HCT116 (cell line): Measurements from ENCODE around the gene DNAJB1. TPM values are rescaled to one million over a fixed set of nuclear protein-coding genes. Genes with fewer than 3 reads are reported as not detected.

Experiments
- ATAC-seq: fragments of 200-7000 bp; cut with Tn5 transposase; 2 replicates; pipeline ENCODE4 v1.9.1; 2020; ENCODE audit warnings: mild to moderate bottlenecking, moderate library complexity
- BruUV-seq: library from RNA; stranded (reverse); fragments of 400-500 nt; replicated peaks from 2 replicates; lab custom pipeline; 2021; lab: Mats Ljungman, UMichigan
- CTCF ChIA-PET: fragments of 300-600 bp; sonication (Branson Sonifier 250); formaldehyde crosslinking; loops from one replicate; lab custom pipeline; 2021; ENCODE audit warnings: antibody characterized with exemption; lab: Charles Lee
- POLR2A ChIA-PET: fragments of 300-600, 350-600 bp; sonication (Branson Sonifier 250); formaldehyde crosslinking; loops from one replicate; lab custom pipeline; 2021; ENCODE audit warnings: antibody characterized with exemption; lab: Charles Lee
- RAD21 ChIA-PET, 2 experiments: fragments of 300-600 bp; sonication (Branson Sonifier 250); formaldehyde crosslinking; loops; one replicate each; lab custom pipeline; 2023; ENCODE audit warnings: low total read pairs in 2 of 2; ENCODE audit not compliant: uncharacterized antibody in 2 of 2, unreplicated experiment in 2 of 2, low non-redundant PET in 1 of 2; lab: Charles Lee
- DNase-seq: peaks from one replicate; pipeline ENCODE4 v3.0.0-alpha.2; 2010; ENCODE audit warnings: low read depth, low spot score
- H2AFZ ChIP-seq: fragments of 200-600 bp; shearing (Covaris generic), sonication (generic); 2 replicates; pipeline ENCODE4 v1.6.1; 2017; ENCODE audit warnings: low read depth, mixed run types, mixed read lengths, antibody characterized with exemption, low read length; ENCODE audit not compliant: poor library complexity, severe bottlenecking
- H3K27ac ChIP-seq: 2 replicates; pipeline ENCODE4 v1.5.1; 2012; ENCODE audit warnings: low read depth, low read length
- H3K27me3 ChIP-seq: fragments of 200-600 bp; sonication (generic); 2 replicates; pipeline ENCODE4 v1.6.1; 2016; ENCODE audit warnings: mixed run types, low read length, mixed read lengths; ENCODE audit not compliant: insufficient read depth
- H3K36me3 ChIP-seq, 2 experiments: fragments of 200-500 bp in 1 of 2; fragments of 200-600 bp in 1 of 2; sonication (Bioruptor generic) in 1 of 2; sonication (generic) in 1 of 2; 2 replicates each; pipeline versions ENCODE4 v1.5.1 to v1.6.1; 2014 to 2016; ENCODE audit warnings: low read length in 2 of 2, inconsistent platforms in 1 of 2, mixed read lengths in 1 of 2, mixed run types in 1 of 2; ENCODE audit not compliant: insufficient read depth in 2 of 2, control insufficient read depth in 1 of 2
- H3K4me1 ChIP-seq, 2 experiments: fragments of 200-600 bp in 1 of 2; sonication (generic) in 1 of 2; 2 replicates each; pipeline versions ENCODE4 v1.5.1 to v1.6.1; 2012 to 2017; ENCODE audit warnings: low read length in 2 of 2, inconsistent platforms in 1 of 2, mild to moderate bottlenecking in 1 of 2, mixed read lengths in 1 of 2, mixed run types in 1 of 2, moderate library complexity in 1 of 2; ENCODE audit not compliant: insufficient read depth in 2 of 2, control insufficient read depth in 1 of 2
- H3K4me2 ChIP-seq: fragments of 200-600 bp; sonication (generic); 2 replicates; pipeline ENCODE4 v1.6.1; 2017; ENCODE audit warnings: mixed run types, low read length, mixed read lengths
- H3K4me3 ChIP-seq, 2 experiments: fragments of 200-600 bp in 1 of 2; sonication (generic) in 1 of 2; replicated peaks in 1 of 2; 2 replicates each; pipeline ENCODE4 v1.5.1; 2011 to 2016; ENCODE audit warnings: low read length in 2 of 2, control low read depth in 1 of 2, low read depth in 1 of 2, mild to moderate bottlenecking in 1 of 2, mixed read lengths in 1 of 2, mixed run types in 1 of 2
- H3K79me2 ChIP-seq: fragments of 200-600 bp; sonication (generic); 2 replicates; pipeline ENCODE4 v1.6.1; 2017; ENCODE audit warnings: mild to moderate bottlenecking, mixed run types, low read length, moderate library complexity, mixed read lengths; ENCODE audit not compliant: insufficient read depth
- H3K9ac ChIP-seq: fragments of 200-600 bp; sonication (generic); 2 replicates; pipeline ENCODE4 v1.6.1; 2016; ENCODE audit warnings: low read length, mixed read lengths
- H3K9me2 ChIP-seq: fragments of 200-600 bp; sonication (generic), shearing (Covaris generic); 2 replicates; pipeline ENCODE4 v1.6.1; 2017; ENCODE audit warnings: mixed run types, mild to moderate bottlenecking, moderate library complexity; ENCODE audit not compliant: insufficient read depth
- H3K9me3 ChIP-seq, 2 experiments: fragments of 200-500 bp in 1 of 2; fragments of 200-600 bp in 1 of 2; sonication (Bioruptor generic) in 1 of 2; sonication (generic) in 1 of 2; 2 replicates each; pipeline ENCODE4 v1.6.1; 2014 to 2017; ENCODE audit warnings: low read length in 2 of 2, mixed read lengths in 2 of 2, inconsistent platforms in 1 of 2, low read depth in 1 of 2, mild to moderate bottlenecking in 1 of 2, mixed run types in 1 of 2, moderate library complexity in 1 of 2; ENCODE audit not compliant: control insufficient read depth in 1 of 2, insufficient read depth in 1 of 2
- H4K20me1 ChIP-seq: fragments of 200-600 bp; sonication (generic), shearing (Covaris generic); 2 replicates; pipeline ENCODE4 v1.6.1; 2017; ENCODE audit warnings: mixed run types, mild to moderate bottlenecking, moderate library complexity; ENCODE audit not compliant: insufficient read depth
- CBX3 ChIP-seq: IDR thresholded peaks from 2 replicates; pipeline ENCODE4 v1.6.1; 2012; ENCODE audit warnings: low read depth
- CEBPB ChIP-seq: IDR thresholded peaks from 2 replicates; pipeline ENCODE4 v1.6.1; 2012; ENCODE audit warnings: low read depth
- CTCF ChIP-seq, 3 experiments: fragments of 200-600 bp in 1 of 3; sonication (generic) in 1 of 3; IDR thresholded peaks in 2 of 3; conservative IDR thresholded peaks in 1 of 3; 2 replicates each; pipeline ENCODE4 v1.5.1; 2012 to 2017; ENCODE audit warnings: low read depth in 2 of 3, low read length in 2 of 3, antibody characterized with exemption in 1 of 3, borderline replicate concordance in 1 of 3, control low read depth in 1 of 3, mild to moderate bottlenecking in 1 of 3, mixed read lengths in 1 of 3, mixed run types in 1 of 3, moderate library complexity in 1 of 3; ENCODE audit not compliant: insufficient read depth in 1 of 3
- POLR2A ChIP-seq: IDR thresholded peaks from 2 replicates; pipeline ENCODE4 v1.7.0; 2011; ENCODE audit warnings: borderline replicate concordance; ENCODE audit not compliant: insufficient read depth, insufficient read length; ENCODE audit errors: extremely low read depth
- POLR2AphosphoS5 ChIP-seq: IDR thresholded peaks from 2 replicates; pipeline ENCODE4 v1.6.1; 2011; ENCODE audit warnings: mild to moderate bottlenecking, low read depth, low read length, moderate library complexity
- RAD21 ChIP-seq: IDR thresholded peaks from 2 replicates; pipeline ENCODE4 v1.6.1; 2012; ENCODE audit warnings: low read depth, mild to moderate bottlenecking
- SP1 ChIP-seq: IDR thresholded peaks from 2 replicates; pipeline ENCODE4 v1.6.1; 2012; ENCODE audit warnings: low read depth
- ZFX ChIP-seq: fragments of 450-650 bp; IDR thresholded peaks from 2 replicates; pipeline ENCODE4 v1.6.1; 2017
- intact Hi-C: fragments of 100-400 bp; cut with micrococcal nuclease; formaldehyde crosslinking; loops from 2 replicates; pipeline ENCODE4 v1.10.0; 2022
- total RNA-seq: library from RNA; stranded (reverse); gene quantifications from one replicate; pipeline ENCODE4 v1.2.1, GENCODE V29; 2021; ENCODE audit not compliant: unreplicated experiment

Gene DNAJB1
- total RNA-seq, 1 experiment from 2014 or later, result 175 TPM

GRCh38 chr19:14472202-14472938 is 45.8 kb downstream of the DNAJB1 start:
- ChIA-PET CTCF (interaction anchor here (0.6 to 1.1 kb wide), 2 partner anchors 13 to 336 kb away, joined by 3 to 4 read pairs; partner anchors contain the start of gene ASF1B), RAD21 (no interaction called here), POLR2A (no interaction called here)
- Histone ChIP-seq H3K4me3 (no peak overlapping the region), H3K27ac (no peak overlapping the region), H3K4me1 (peaks cover 22 to 38% of the 10 kb centered on the region in 2 experiments; a peak in 3 of 4 replicates), H2AFZ (no peak overlapping the region), H3K9me2 (no peaks in the 10 kb centered on the region), H4K20me1 (no peaks in the 10 kb centered on the region), H3K27me3 (no peaks in the 10 kb centered on the region), H3K36me3 (no peaks in the 10 kb centered on the region; a peak in 2 of 4 replicates), H3K4me2 (peak overlapping the region; percentile 43), H3K9ac (peak overlapping the region; percentile 39; the same call in 1 of the 2 replicates), H3K79me2 (no peaks in the 10 kb centered on the region), H3K9me3 (no peaks in the 10 kb centered on the region)
- TF ChIP-seq CEBPB (no peak), POLR2AphosphoS5 (peak; percentile 57), SP1 (no peak), POLR2A (no peak), ZFX (peak; percentile 50; the same call in 1 of the 2 replicates), CTCF (IDR thresholded peaks at IDR 0.05 in 2 of 3, conservative IDR thresholded peaks at IDR 0.05 in 1 of 3; ENCODE audit: borderline replicate concordance in 1 of 3, insufficient read depth in 1 of 3, low read depth in 2 of 3, low read length in 2 of 3) (peak; percentile 73 to 89 (median 88)), RAD21 (peak; percentile 68), CBX3 (no peak)
- DNase-seq, result peak; percentile 22
- no TSS peak for BruUV-seq
- peak; percentile 63 for ATAC-seq
- intact Hi-C loops, result loop anchor here (5.0 kb wide), 1 partner anchor 335 kb away; the partner anchor contains the start of gene ASF1B
